ENCODE data around the gene FAF1. TPM values are rescaled to one million over a fixed set of nuclear protein-coding genes. Genes with fewer than 3 reads are reported as not detected.

Gene FAF1
- total RNA-seq, 1 experiment from 2014 or later: 73.2 TPM

DNA sequence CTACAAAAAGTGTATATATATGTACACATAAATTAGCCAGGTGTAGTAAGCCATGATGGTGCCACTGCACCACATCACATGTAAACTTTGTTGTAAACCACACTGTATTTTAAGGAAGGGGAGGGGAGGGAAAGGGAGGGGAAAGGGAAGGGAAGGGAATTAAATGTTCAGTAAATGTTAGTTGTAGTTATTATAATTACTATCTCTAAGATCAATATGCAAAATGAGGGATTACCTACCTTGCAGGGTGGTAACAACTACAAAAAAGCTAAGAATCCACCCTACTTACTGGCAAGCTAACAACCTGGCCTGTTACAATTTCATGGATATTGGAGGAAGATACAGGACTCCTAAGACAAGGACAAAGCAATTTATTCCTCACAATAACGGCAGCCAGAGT, 17.7 kb downstream of the FAF1 start:
- no peak overlapping the region for H2AFZ ChIP-seq (ENCODE audit: low read depth, low read length, poor library complexity, severe bottlenecking)
- no peaks in the 10 kb centered on the region; a peak in 1 of 4 replicates for H3K36me3 ChIP-seq (ENCODE audit: control insufficient read depth in 1 of 2, insufficient read depth in 2 of 2, low read length in 2 of 2)
- POLR2A ChIA-PET: no interaction called here
- H3K4me1 ChIP-seq (ENCODE audit: control insufficient read depth in 1 of 2, insufficient read depth in 2 of 2, low read length in 2 of 2): no peaks in the 10 kb centered on the region
- CTCF ChIA-PET: no interaction called here
- H4K20me1 ChIP-seq (ENCODE audit: insufficient read depth): peaks cover 12% of the 10 kb centered on the region; the same call in 1 of the 2 replicates
- no peak overlapping the region for H3K27ac ChIP-seq (ENCODE audit: low read depth, low read length)
- peaks cover 99% of the 10 kb centered on the region for H3K79me2 ChIP-seq (ENCODE audit: insufficient read depth, low read length)
- no peaks in the 10 kb centered on the region for H3K9me2 ChIP-seq (ENCODE audit: insufficient read depth)
- H3K27me3 ChIP-seq (ENCODE audit: insufficient read depth, low read length): no peaks in the 10 kb centered on the region
- ATAC-seq: no peak
- H3K9ac ChIP-seq (ENCODE audit: low read length): no peak overlapping the region
- no peaks in the 10 kb centered on the region for H3K9me3 ChIP-seq (ENCODE audit: control insufficient read depth in 1 of 2, insufficient read depth in 1 of 2, low read depth in 1 of 2, low read length in 2 of 2)
- no TSS peak for BruUV-seq (replicated peaks)
- RAD21 ChIA-PET (ENCODE audit: low non-redundant PET in 1 of 2, low total read pairs in 2 of 2, uncharacterized antibody in 2 of 2, unreplicated experiment in 2 of 2): no interaction called here
- no peak overlapping the region for H3K4me3 ChIP-seq (replicated peaks in 1 of 2; ENCODE audit: low read depth in 1 of 2, low read length in 2 of 2)
- no peak overlapping the region for H3K4me2 ChIP-seq (ENCODE audit: low read length)
- DNase-seq (ENCODE audit: low read depth, low spot score): no peak
- TF ChIP-seq, protein P1, sequence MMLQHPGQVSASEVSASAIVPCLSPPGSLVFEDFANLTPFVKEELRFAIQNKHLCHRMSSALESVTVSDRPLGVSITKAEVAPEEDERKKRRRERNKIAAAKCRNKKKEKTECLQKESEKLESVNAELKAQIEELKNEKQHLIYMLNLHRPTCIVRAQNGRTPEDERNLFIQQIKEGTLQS (IDR thresholded peaks at IDR 0.05): no peak
- TF ChIP-seq SP1 (IDR thresholded peaks at IDR 0.05; ENCODE audit: low read depth): no peak
- intact Hi-C loops (cut with micrococcal nuclease): no loop called here

DNA sequence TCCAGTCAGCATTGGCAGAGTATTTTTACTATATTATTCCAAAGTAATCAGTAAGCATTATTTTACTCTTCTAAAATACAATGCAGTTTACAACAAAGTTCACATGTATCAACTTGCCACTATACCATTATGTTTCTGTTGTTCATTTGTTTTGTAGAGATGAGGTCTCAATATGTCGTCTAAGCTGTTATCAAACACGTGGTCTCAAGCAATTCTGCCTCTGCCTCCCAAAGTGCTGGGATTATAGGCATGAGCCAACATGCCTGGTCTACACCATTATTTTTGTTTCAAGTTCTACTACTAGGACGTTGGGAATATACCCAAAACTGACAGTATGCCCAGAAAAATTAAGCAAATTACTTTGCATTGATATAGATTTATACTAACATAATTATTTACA, 19.8 kb downstream of the FAF1 start:
- no peak for ATAC-seq
- Histone ChIP-seq H3K79me2 (ENCODE audit: insufficient read depth, low read length) (peaks cover 99% of the 10 kb centered on the region), H3K4me1 (ENCODE audit: control insufficient read depth in 1 of 2, insufficient read depth in 2 of 2, low read length in 2 of 2) (no peaks in the 10 kb centered on the region), H4K20me1 (ENCODE audit: insufficient read depth) (peaks cover 6% of the 10 kb centered on the region; the same call in 1 of the 2 replicates), H3K27ac (ENCODE audit: low read depth, low read length) (no peak overlapping the region), H3K9ac (ENCODE audit: low read length) (no peak overlapping the region), H3K4me2 (ENCODE audit: low read length) (no peak overlapping the region), H3K36me3 (ENCODE audit: control insufficient read depth in 1 of 2, insufficient read depth in 2 of 2, low read length in 2 of 2) (no peaks in the 10 kb centered on the region; a peak in 1 of 4 replicates), H3K27me3 (ENCODE audit: insufficient read depth, low read length) (no peaks in the 10 kb centered on the region), H2AFZ (ENCODE audit: low read depth, low read length, poor library complexity, severe bottlenecking) (no peak overlapping the region), H3K9me3 (ENCODE audit: control insufficient read depth in 1 of 2, insufficient read depth in 1 of 2, low read depth in 1 of 2, low read length in 2 of 2) (no peaks in the 10 kb centered on the region; a peak in 1 of 4 replicates), H3K9me2 (ENCODE audit: insufficient read depth) (no peaks in the 10 kb centered on the region), H3K4me3 (replicated peaks in 1 of 2; ENCODE audit: low read depth in 1 of 2, low read length in 2 of 2) (no peak overlapping the region)
- POLR2A ChIA-PET: no interaction called here
- BruUV-seq (replicated peaks): no TSS peak
- DNase-seq (ENCODE audit: low read depth, low spot score): no peak
- TF ChIP-seq SIN3A (IDR thresholded peaks at IDR 0.05; ENCODE audit: low read depth): no peak
- TF ChIP-seq POLR2A (IDR thresholded peaks at IDR 0.05; ENCODE audit: borderline replicate concordance, extremely low read depth, insufficient read depth, insufficient read length): no peak
- no peak for TF ChIP-seq ZNF274 (IDR thresholded peaks at IDR 0.05; ENCODE audit: low read depth, low read length)
- no peak for TF ChIP-seq FOSL1 (IDR thresholded peaks at IDR 0.05; ENCODE audit: low read depth)
- TF ChIP-seq RAD21 (IDR thresholded peaks at IDR 0.05; ENCODE audit: low read depth): no peak
- no peak for TF ChIP-seq YY1 (IDR thresholded peaks at IDR 0.05; ENCODE audit: extremely low read depth, insufficient replicate concordance, low read depth, low read length)
- RAD21 ChIA-PET (ENCODE audit: low non-redundant PET in 1 of 2, low total read pairs in 2 of 2, uncharacterized antibody in 2 of 2, unreplicated experiment in 2 of 2): interaction anchor here in 1 of 2 experiments (0.7 kb wide), 1 partner anchor 56 kb away, joined by 4 read pairs; no protein-coding TSS in a partner anchor
- intact Hi-C loops (cut with micrococcal nuclease): no loop called here
- CTCF ChIA-PET: interaction anchor here (2.8 kb wide), 1 partner anchor 11 kb away, joined by 10 read pairs; no protein-coding TSS in a partner anchor
